B cell (primary cell): ENCODE data around the gene DUSP11. TPM values are rescaled to one million over a fixed set of nuclear protein-coding genes. Genes with fewer than 3 reads are reported as not detected.

Experiments
- ATAC-seq: fragments of 200-7000 bp; cut with Tn5 transposase; one replicate; pipeline ENCODE4 v1.10.0; 2021; ENCODE audit warnings: low read depth, mild to moderate bottlenecking, moderate number of reproducible peaks, moderate library complexity
- CTCF ChIA-PET: fragments of 350-600 bp; sonication (Branson Sonifier 250); formaldehyde crosslinking; loops from one replicate; lab custom pipeline; 2021; ENCODE audit warnings: antibody characterized with exemption, inconsistent platforms; lab: Charles Lee
- POLR2A ChIA-PET: fragments of 350-600 bp; sonication (Branson Sonifier 250); formaldehyde crosslinking; loops from one replicate; lab custom pipeline; 2021; ENCODE audit warnings: antibody characterized with exemption; lab: Charles Lee
- DNase-seq: peaks from one replicate; pipeline ENCODE4 v3.0.0; 2013
- H2AFZ ChIP-seq: 2 replicates; pipeline ENCODE4 v1.6.1; 2012; ENCODE audit warnings: mild to moderate bottlenecking, low read depth, low read length; ENCODE audit not compliant: insufficient read depth, poor library complexity, severe bottlenecking
- H3K27ac ChIP-seq, 2 donors: 1 replicate in 1 of 2; 2 replicates in 1 of 2; pipeline ENCODE4 v1.5.1; 2012 to 2013; ENCODE audit warnings: low read length in 2 of 2, mild to moderate bottlenecking in 2 of 2, moderate library complexity in 1 of 2
- H3K27me3 ChIP-seq, 4 experiments: fragments of 200-600 bp in 1 of 4; sonication (generic) in 1 of 4; replicated peaks in 1 of 4; 1 replicate in 2 of 4; 2 replicates in 2 of 4; pipeline versions ENCODE4 v1.6.1 to v1.7.0; 2013 to 2016; ENCODE audit warnings: low read length in 3 of 4, mild to moderate bottlenecking in 2 of 4, mixed read lengths in 1 of 4, moderate library complexity in 1 of 4; ENCODE audit not compliant: insufficient read depth in 4 of 4, control insufficient read depth in 3 of 4; ENCODE audit errors: control extremely low read depth in 1 of 4
- H3K36me3 ChIP-seq, 2 experiments: replicated peaks in 1 of 2; 1 replicate in 1 of 2; 2 replicates in 1 of 2; pipeline versions ENCODE4 v1.6.1 to v1.7.1; 2013; ENCODE audit warnings: low read length in 1 of 2; ENCODE audit not compliant: insufficient read depth in 2 of 2, control insufficient read depth in 1 of 2; ENCODE audit errors: control extremely low read depth in 1 of 2, extremely low read depth in 1 of 2
- H3K4me1 ChIP-seq, 2 donors: fragments of 200-600 bp in 1 of 2; sonication (generic) in 1 of 2; 1 replicate in 1 of 2; 2 replicates in 1 of 2; pipeline versions ENCODE4 v1.5.1 to v1.6.1; 2013 to 2017; ENCODE audit warnings: low read length in 2 of 2; ENCODE audit not compliant: control insufficient read depth in 2 of 2, insufficient read depth in 2 of 2
- H3K4me2 ChIP-seq: replicated peaks from 2 replicates; pipeline ENCODE3; 2012; ENCODE audit warnings: mild to moderate bottlenecking, low read depth, low read length; ENCODE audit not compliant: poor library complexity, severe bottlenecking
- H3K4me3 ChIP-seq, 5 experiments: fragments of 200-600 bp in 1 of 5; sonication (generic) in 1 of 5; 1 replicate in 3 of 5; 2 replicates in 2 of 5; pipeline versions ENCODE4 v1.5.1 to v1.7.0; 2011 to 2016; ENCODE audit warnings: low read length in 4 of 5, mild to moderate bottlenecking in 4 of 5, low read depth in 2 of 5, control low read depth in 1 of 5, moderate library complexity in 1 of 5; ENCODE audit not compliant: insufficient read depth in 1 of 5; ENCODE audit errors: control extremely low read depth in 1 of 5, extremely low read depth in 1 of 5
- H3K79me2 ChIP-seq: fragments of 200-600 bp; sonication (generic); one replicate; pipeline ENCODE4 v1.6.0; 2016; ENCODE audit warnings: low read length; ENCODE audit not compliant: control insufficient read depth, insufficient read depth
- H3K9ac ChIP-seq: fragments of 200-600 bp; sonication (generic); 2 replicates; pipeline ENCODE4 v1.6.1; 2017; ENCODE audit warnings: mild to moderate bottlenecking, low read length, moderate library complexity
- H3K9me3 ChIP-seq, 3 donors: one replicate each; pipeline versions ENCODE4 v1.6.1 to v1.7.1; 2013; ENCODE audit warnings: low read length in 2 of 3; ENCODE audit not compliant: control insufficient read depth in 2 of 3, insufficient read depth in 1 of 3; ENCODE audit errors: control extremely low read depth in 1 of 3
- H4K20me1 ChIP-seq: 2 replicates; pipeline ENCODE4 v1.6.0; 2012; ENCODE audit warnings: mild to moderate bottlenecking, low read length; ENCODE audit not compliant: insufficient read depth, control insufficient read depth, poor library complexity, severe bottlenecking
- H3K27ac Mint-ChIP-seq: one replicate; pipeline ENCODE4 v1.8.0; 2021; ENCODE audit warnings: mixed read lengths
- H3K27me3 Mint-ChIP-seq: one replicate; pipeline ENCODE4 v1.8.0; 2021; ENCODE audit warnings: mixed read lengths
- H3K4me1 Mint-ChIP-seq: one replicate; pipeline ENCODE4 v1.8.0; 2021; ENCODE audit warnings: mixed read lengths
- H3K4me3 Mint-ChIP-seq: one replicate; pipeline ENCODE4 v1.8.0; 2021; ENCODE audit warnings: mixed read lengths
- H3K9me3 Mint-ChIP-seq: one replicate; pipeline ENCODE4 v1.8.0; 2022; ENCODE audit warnings: mixed read lengths; ENCODE audit not compliant: insufficient read depth
- CTCF ChIP-seq: fragments of 200-600 bp; IDR thresholded peaks from one replicate; pipeline ENCODE4 v1.8.0; 2022; ENCODE audit warnings: antibody characterized with exemption, mild to moderate bottlenecking
- EZH2 ChIP-seq: IDR thresholded peaks from 2 replicates; pipeline ENCODE4 v1.6.1; 2012; ENCODE audit warnings: borderline replicate concordance, low read depth, mild to moderate bottlenecking, moderate library complexity, low read length; ENCODE audit not compliant: insufficient read depth, poor library complexity, severe bottlenecking
- WGBS: methylation state at CpG from one replicate; pipeline ENCODE4 v1.1.5; 2013; ENCODE audit warnings: missing lambda C conversion rate; ENCODE audit not compliant: insufficient coverage; 5-methylcytosine and 5-hydroxymethylcytosine counted together
- intact Hi-C: fragments of 100-400 bp; cut with micrococcal nuclease; formaldehyde crosslinking; loops from one replicate; pipeline ENCODE4 v1.10.0; 2022
- polyA plus RNA-seq: library from polyadenylated mRNA; depleted of rRNA; stranded (reverse); fragments of >200 nt; gene quantifications from 2 replicates; pipeline ENCODE4 v1.2.3, GENCODE V29; 2012
- total RNA-seq, 2 donors: library from RNA; stranded (reverse); fragments of 120-200 nt in 1 of 2; gene quantifications; 1 replicate in 1 of 2; 2 replicates in 1 of 2; pipeline versions ENCODE4 v1.2.3 to v1.2.4, GENCODE V29; 2013 to 2022

Gene DUSP11
- total and polyA plus RNA-seq, 2 donors (not counting 1 experiment from before 2014, with no cell fraction given) = 16.0 to 42.2 TPM

GRCh38 chr2:73766994-73767393, 12.9 kb downstream of the DUSP11 start:
- no CpG with 5 or more reads among the region's 4 CpGs for WGBS
- ATAC-seq (no peak), DNase-seq (no peak)
- Mint-ChIP-seq H3K9me3 (no peaks in the 10 kb centered on the region), H3K27ac (no peak overlapping the region), H3K27me3 (no peaks in the 10 kb centered on the region), H3K4me1 (no peaks in the 10 kb centered on the region), H3K4me3 (no peak overlapping the region)
- Histone ChIP-seq H3K36me3 (peaks cover 12 to 63% of the 10 kb centered on the region in 2 experiments), H3K79me2 (no peaks in the 10 kb centered on the region), H3K27me3 (no peaks in the 10 kb centered on the region), H3K9me3 (no peaks in the 10 kb centered on the region), H3K4me1 (no peaks in the 10 kb centered on the region), H3K9ac (no peak overlapping the region), H3K4me2 (no peak overlapping the region), H3K4me3 (no peak overlapping the region), H2AFZ (no peak overlapping the region), H4K20me1 (peaks cover 19% of the 10 kb centered on the region), H3K27ac (no peak overlapping the region)
- TF ChIP-seq CTCF (no peak), EZH2 (no peak)
- ChIA-PET CTCF (no interaction called here), POLR2A (no interaction called here)
- intact Hi-C loops = no loop called here

- Histone ChIP-seq H3K36me3 (peaks cover 11 to 68% of the 10 kb centered on the region in 2 experiments), H3K79me2 (no peaks in the 10 kb centered on the region), H3K4me3 (no peak overlapping the region), H3K9me3 (no peaks in the 10 kb centered on the region), H4K20me1 (peaks cover 19% of the 10 kb centered on the region), H3K4me1 (no peaks in the 10 kb centered on the region), H2AFZ (no peak overlapping the region), H3K9ac (no peak overlapping the region), H3K4me2 (no peak overlapping the region), H3K27me3 (no peaks in the 10 kb centered on the region), H3K27ac (no peak overlapping the region)
- H3K9me3 Mint-ChIP-seq = no peaks in the 10 kb centered on the region
- H3K4me1 Mint-ChIP-seq = no peaks in the 10 kb centered on the region
- DNase-seq = no peak
- intact Hi-C loops = no loop called here
- CTCF ChIA-PET = no interaction called here
- no peaks in the 10 kb centered on the region for H3K27me3 Mint-ChIP-seq
- POLR2A ChIA-PET = no interaction called here
- TF ChIP-seq EZH2 (no peak), CTCF (no peak)
- H3K4me3 Mint-ChIP-seq = no peak overlapping the region
- no peak for ATAC-seq
- WGBS = 100% methylated on average over 1 of the region's 1 CpG
- H3K27ac Mint-ChIP-seq = no peak overlapping the region
Observed at GRCh38 chr2:73766349-73766748, 13.6 kb downstream of the DUSP11 start.
